SIG-M5 (cell line): Measurements from ENCODE around the gene SMIM28.
A peak's percentile ranks its signal among the peaks of the same experiment; 100 is the strongest.

Experiments used
- DNase-seq: peaks from one replicate; lab custom pipeline; 2025; lab: John Stamatoyannopoulos, UW

SMIM28 gene

GRCh38 chr6:138374230-138374629, 3.5 kb upstream of the SMIM28 start:
- no peak for DNase-seq

- no peak for DNase-seq
Observed at GRCh38 chr6:138374815-138375214, 2.9 kb upstream of the SMIM28 start.

GRCh38 chr6:138377042-138377441, 663 bp upstream of the SMIM28 start:
- no peak for DNase-seq

- no peak for DNase-seq
Observed at GRCh38 chr6:138378463-138378862, 758 bp downstream of the SMIM28 start.

- DNase-seq, result no peak
Observed at GRCh38 chr6:138382498-138383265, 5.0 kb downstream of the SMIM28 start.

- DNase-seq, result no peak
Observed at GRCh38 chr6:138383776-138384175, 6.1 kb downstream of the SMIM28 start.

GRCh38 chr6:138386897-138387296, 9.2 kb downstream of the SMIM28 start:
- no peak for DNase-seq

GRCh38 chr6:138387577-138388368, 10.1 kb downstream of the SMIM28 start:
- no peak for DNase-seq

GRCh38 chr6:138389551-138389950, 11.8 kb downstream of the SMIM28 start:
- no peak for DNase-seq

GRCh38 chr6:138393871-138394783, 16.4 kb downstream of the SMIM28 start:
- no peak for DNase-seq

GRCh38 chr6:138396709-138397108, 19.0 kb downstream of the SMIM28 start:
- no peak for DNase-seq

GRCh38 chr6:138397128-138398122, 19.7 kb downstream of the SMIM28 start:
- DNase-seq, result no peak

- DNase-seq, result no peak
Observed at GRCh38 chr6:138400326-138400725, 22.6 kb downstream of the SMIM28 start.

GRCh38 chr6:138401960-138402837, 24.5 kb downstream of the SMIM28 start:
- no peak for DNase-seq

- no peak for DNase-seq
Observed at GRCh38 chr6:138402838-138403187, 25.1 kb downstream of the SMIM28 start.

GRCh38 chr6:138403324-138403800, 25.7 kb downstream of the SMIM28 start:
- DNase-seq, result no peak

- peak; percentile 59 for DNase-seq
Observed at GRCh38 chr6:138403801-138404665, 26.3 kb downstream of the SMIM28 start, which contains the start of gene HEBP2. Gene HEBP2, plus strand, starts transcription at chr6:138404223. Its CDS starts 273 bp downstream, at chr6:138404496.

- no peak for DNase-seq
Observed at GRCh38 chr6:138404666-138405337, 27.1 kb downstream of the SMIM28 start.
